ENCODE measurements around the gene MAGI1. TPM values are rescaled to one million over a fixed set of nuclear protein-coding genes. Genes with fewer than 3 reads are reported as not detected.

Gene MAGI1
- total RNA-seq, 1 donor from 2014 or later = 10.8 TPM

GRCh38 chr3:65752636-65753035, 286.1 kb downstream of the MAGI1 start:
- Mint-ChIP-seq H3K27me3 (ENCODE audit: low read depth) (no peaks in the 10 kb centered on the region), H3K9me3 (no peaks in the 10 kb centered on the region), H3K4me1 (ENCODE audit: low read depth) (no peaks in the 10 kb centered on the region), H3K36me3 (ENCODE audit: low read depth) (no peaks in the 10 kb centered on the region), H3K27ac (no peak overlapping the region), H3K4me3 (ENCODE audit: low read depth) (no peak overlapping the region)
- intact Hi-C loops (cut with micrococcal nuclease) = no loop called here
- DNase-seq (ENCODE audit: low spot score) = no peak

DNA sequence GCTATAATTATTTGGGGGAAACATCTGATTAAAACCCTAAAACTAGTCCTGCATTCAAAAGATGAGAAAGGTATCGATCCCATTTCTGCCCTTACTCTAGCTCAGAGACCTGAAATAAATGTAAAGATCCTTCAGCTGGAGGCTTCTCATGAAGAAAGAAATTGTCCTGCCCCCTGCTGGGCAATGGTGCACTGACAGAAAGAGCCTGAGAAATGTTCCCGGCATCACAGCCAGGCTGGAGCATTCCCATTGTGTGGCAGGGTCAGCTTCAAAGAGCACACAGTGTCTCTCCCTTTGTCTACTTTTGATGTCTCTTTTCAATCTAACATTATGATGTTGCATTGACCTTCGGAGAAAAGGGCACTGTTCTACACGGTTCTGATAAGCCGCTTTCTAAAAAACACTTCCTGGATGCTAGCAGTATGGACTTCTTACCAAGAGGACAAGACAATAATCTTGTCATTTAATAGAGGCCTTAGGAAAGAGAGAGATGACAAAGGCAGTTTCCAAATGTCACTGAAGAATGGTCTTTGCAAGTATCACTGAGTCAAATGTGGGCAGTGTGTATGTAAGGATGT, 287.5 kb downstream of the MAGI1 start:
- Mint-ChIP-seq H3K4me1 (ENCODE audit: low read depth) (no peaks in the 10 kb centered on the region), H3K4me3 (ENCODE audit: low read depth) (no peak overlapping the region), H3K27ac (no peak overlapping the region), H3K9me3 (no peaks in the 10 kb centered on the region), H3K36me3 (ENCODE audit: low read depth) (no peaks in the 10 kb centered on the region), H3K27me3 (ENCODE audit: low read depth) (no peaks in the 10 kb centered on the region)
- intact Hi-C loops (cut with micrococcal nuclease) = no loop called here
- no peak for DNase-seq (ENCODE audit: low spot score)

GRCh38 chr3:65749066-65749465, 289.7 kb downstream of the MAGI1 start:
- no peak overlapping the region for H3K27ac Mint-ChIP-seq
- DNase-seq (ENCODE audit: low spot score) = no peak
- no peaks in the 10 kb centered on the region for H3K36me3 Mint-ChIP-seq (ENCODE audit: low read depth)
- no peaks in the 10 kb centered on the region for H3K27me3 Mint-ChIP-seq (ENCODE audit: low read depth)
- no peaks in the 10 kb centered on the region for H3K9me3 Mint-ChIP-seq
- H3K4me1 Mint-ChIP-seq (ENCODE audit: low read depth) = no peaks in the 10 kb centered on the region
- H3K4me3 Mint-ChIP-seq (ENCODE audit: low read depth) = no peak overlapping the region
- intact Hi-C loops (cut with micrococcal nuclease) = no loop called here

GRCh38 chr3:65748326-65748725, 290.4 kb downstream of the MAGI1 start:
- Mint-ChIP-seq H3K4me3 (ENCODE audit: low read depth) (no peak overlapping the region), H3K27me3 (ENCODE audit: low read depth) (no peaks in the 10 kb centered on the region), H3K4me1 (ENCODE audit: low read depth) (no peaks in the 10 kb centered on the region), H3K27ac (no peak overlapping the region), H3K9me3 (no peaks in the 10 kb centered on the region), H3K36me3 (ENCODE audit: low read depth) (no peaks in the 10 kb centered on the region)
- no peak for DNase-seq (ENCODE audit: low spot score)
- intact Hi-C loops (cut with micrococcal nuclease) = no loop called here

GRCh38 chr3:65746848-65747247, 291.9 kb downstream of the MAGI1 start:
- intact Hi-C loops (cut with micrococcal nuclease) = no loop called here
- DNase-seq (ENCODE audit: low spot score) = no peak
- no peak overlapping the region for H3K4me3 Mint-ChIP-seq (ENCODE audit: low read depth)
- no peak overlapping the region for H3K27ac Mint-ChIP-seq
- H3K4me1 Mint-ChIP-seq (ENCODE audit: low read depth) = no peaks in the 10 kb centered on the region
- no peaks in the 10 kb centered on the region for H3K9me3 Mint-ChIP-seq
- no peaks in the 10 kb centered on the region for H3K36me3 Mint-ChIP-seq (ENCODE audit: low read depth)
- no peaks in the 10 kb centered on the region for H3K27me3 Mint-ChIP-seq (ENCODE audit: low read depth)

DNA sequence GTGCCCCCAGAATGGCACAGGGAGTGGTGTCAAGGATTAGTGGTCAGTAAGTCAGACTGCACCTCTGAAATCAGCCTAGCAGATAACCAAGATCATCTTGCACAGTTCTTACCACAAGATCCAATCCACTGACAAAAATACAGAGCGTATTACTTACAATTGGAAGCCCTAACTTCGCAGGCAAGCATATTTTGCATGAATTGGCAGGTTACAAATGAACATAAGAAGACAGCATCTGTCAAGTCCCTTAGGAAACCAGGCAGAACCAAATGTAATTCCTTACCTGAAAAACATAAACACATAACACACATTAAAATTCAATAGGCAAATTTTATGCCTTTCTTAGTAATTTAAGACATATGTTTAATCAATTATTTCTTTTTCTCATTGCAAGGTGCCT, 293.4 kb downstream of the MAGI1 start:
- Mint-ChIP-seq H3K36me3 (ENCODE audit: low read depth) (no peaks in the 10 kb centered on the region), H3K27ac (no peak overlapping the region), H3K4me1 (ENCODE audit: low read depth) (no peaks in the 10 kb centered on the region), H3K9me3 (no peaks in the 10 kb centered on the region), H3K27me3 (ENCODE audit: low read depth) (no peaks in the 10 kb centered on the region), H3K4me3 (ENCODE audit: low read depth) (no peak overlapping the region)
- no peak for DNase-seq (ENCODE audit: low spot score)
- intact Hi-C loops (cut with micrococcal nuclease) = no loop called here

- H3K36me3 Mint-ChIP-seq (ENCODE audit: low read depth) = no peaks in the 10 kb centered on the region
- no peaks in the 10 kb centered on the region for H3K9me3 Mint-ChIP-seq
- H3K27me3 Mint-ChIP-seq (ENCODE audit: low read depth) = no peaks in the 10 kb centered on the region
- no peak for DNase-seq (ENCODE audit: low spot score)
- intact Hi-C loops (cut with micrococcal nuclease) = no loop called here
- no peak overlapping the region for H3K4me3 Mint-ChIP-seq (ENCODE audit: low read depth)
- no peak overlapping the region for H3K27ac Mint-ChIP-seq
- no peaks in the 10 kb centered on the region for H3K4me1 Mint-ChIP-seq (ENCODE audit: low read depth)
These were observed 295.8 kb downstream of the MAGI1 start for GRCh38 chr3:65742914-65743313.

DNA sequence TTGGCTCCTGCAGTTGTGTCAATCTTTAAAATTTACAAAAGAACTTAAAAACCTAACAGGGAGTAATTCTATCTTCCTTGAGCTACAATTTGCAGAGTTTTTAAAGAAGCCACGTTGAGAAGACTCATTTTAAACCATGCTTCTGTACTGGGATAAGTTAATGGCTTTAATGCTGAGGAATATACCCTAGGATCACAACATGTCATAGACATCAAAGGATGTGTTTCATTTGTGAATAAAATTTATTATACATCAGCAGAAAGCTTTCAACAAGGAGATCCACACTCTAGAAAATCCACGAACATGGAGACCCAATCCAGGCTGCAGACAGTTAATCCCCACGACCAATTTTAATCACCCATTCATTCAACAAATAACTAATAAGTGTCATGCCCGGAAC, 297.2 kb downstream of the MAGI1 start:
- DNase-seq (ENCODE audit: low spot score) = no peak
- intact Hi-C loops (cut with micrococcal nuclease) = no loop called here
- H3K4me3 Mint-ChIP-seq (ENCODE audit: low read depth) = no peak overlapping the region
- H3K27me3 Mint-ChIP-seq (ENCODE audit: low read depth) = no peaks in the 10 kb centered on the region
- H3K27ac Mint-ChIP-seq = no peak overlapping the region
- no peaks in the 10 kb centered on the region for H3K36me3 Mint-ChIP-seq (ENCODE audit: low read depth)
- no peaks in the 10 kb centered on the region for H3K9me3 Mint-ChIP-seq
- no peaks in the 10 kb centered on the region for H3K4me1 Mint-ChIP-seq (ENCODE audit: low read depth)

DNA sequence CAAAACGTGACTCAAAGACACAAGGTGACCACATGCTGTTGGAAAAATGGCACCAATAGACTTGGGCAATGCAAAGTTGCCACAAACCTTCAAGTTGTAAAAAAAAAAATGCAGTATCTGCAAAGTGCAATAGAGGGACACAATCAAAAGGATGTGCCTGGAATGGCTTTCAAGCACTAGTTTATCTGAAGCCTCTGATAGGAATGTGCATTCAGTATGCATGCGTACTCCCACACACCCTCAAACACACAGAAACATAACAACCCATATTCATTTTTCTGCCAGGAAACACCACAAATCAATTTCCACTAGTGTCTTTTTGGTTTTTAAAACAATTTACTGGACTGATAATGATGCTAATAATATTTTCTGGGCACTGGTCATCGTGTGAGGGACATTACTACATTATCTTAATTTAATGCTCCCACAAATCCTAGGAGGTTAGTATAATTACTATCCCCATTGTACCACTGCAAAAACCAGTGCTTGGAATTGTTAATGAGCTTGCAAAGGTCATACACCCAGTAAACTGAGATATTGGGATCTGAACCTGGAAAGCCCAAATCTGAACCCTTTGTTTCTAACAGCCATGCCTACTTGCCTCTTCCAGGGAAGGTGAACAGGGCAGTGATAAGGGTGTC, 298.7 kb downstream of the MAGI1 start:
- H3K27me3 Mint-ChIP-seq (ENCODE audit: low read depth) = no peaks in the 10 kb centered on the region
- H3K4me1 Mint-ChIP-seq (ENCODE audit: low read depth) = no peaks in the 10 kb centered on the region
- intact Hi-C loops (cut with micrococcal nuclease) = loop anchor here (10.0 kb wide), 1 partner anchor 1205 kb away; no protein-coding TSS in a partner anchor
- H3K4me3 Mint-ChIP-seq (ENCODE audit: low read depth) = no peak overlapping the region
- H3K9me3 Mint-ChIP-seq = no peaks in the 10 kb centered on the region
- no peak for DNase-seq (ENCODE audit: low spot score)
- H3K36me3 Mint-ChIP-seq (ENCODE audit: low read depth) = no peaks in the 10 kb centered on the region
- no peak overlapping the region for H3K27ac Mint-ChIP-seq

DNA sequence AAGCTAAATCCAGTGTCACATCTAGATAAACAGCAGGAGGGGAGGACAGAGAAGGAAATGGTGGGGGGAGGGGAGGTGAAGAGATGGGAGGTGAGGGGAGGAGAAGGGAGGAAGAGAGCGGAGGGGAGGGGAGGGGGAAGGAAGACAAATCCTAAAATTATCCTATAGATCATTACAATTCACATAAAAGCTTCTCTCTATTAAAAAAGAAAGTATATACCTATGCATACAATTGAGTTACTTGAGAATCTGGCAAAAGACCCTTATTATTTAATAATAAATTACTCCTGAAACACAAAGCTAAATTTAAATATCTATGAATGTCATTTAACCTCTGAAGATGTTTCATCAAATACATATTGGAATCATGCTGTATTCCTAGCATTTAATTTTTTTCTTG, 303.9 kb downstream of the MAGI1 start:
- Mint-ChIP-seq H3K4me3 (ENCODE audit: low read depth) (no peak overlapping the region), H3K27me3 (ENCODE audit: low read depth) (no peaks in the 10 kb centered on the region), H3K9me3 (no peaks in the 10 kb centered on the region), H3K27ac (no peak overlapping the region), H3K4me1 (ENCODE audit: low read depth) (no peaks in the 10 kb centered on the region), H3K36me3 (ENCODE audit: low read depth) (no peaks in the 10 kb centered on the region)
- no peak for DNase-seq (ENCODE audit: low spot score)
- intact Hi-C loops (cut with micrococcal nuclease) = loop anchor here (10.0 kb wide), 1 partner anchor 1200 kb away; no protein-coding TSS in a partner anchor

DNA sequence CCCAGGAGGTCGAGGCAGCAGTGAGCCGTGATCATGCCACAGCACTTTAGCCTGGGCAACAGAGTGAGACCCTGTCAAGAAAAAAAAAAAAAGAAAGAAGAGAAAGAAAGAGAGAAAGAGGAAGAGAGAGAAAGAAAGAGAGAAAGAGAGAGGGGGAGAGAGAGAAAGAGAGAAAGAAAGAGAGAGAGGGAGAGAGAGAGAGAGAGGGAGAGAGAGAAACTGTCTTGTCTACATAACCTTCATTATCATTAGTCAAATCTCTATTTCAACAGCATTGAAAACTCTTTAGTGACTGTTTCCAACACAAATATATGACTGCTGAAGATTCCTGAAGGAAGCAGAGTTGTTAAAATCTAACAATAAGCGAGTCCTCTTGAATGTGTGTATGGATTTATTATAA, 304.3 kb downstream of the MAGI1 start:
- Mint-ChIP-seq H3K36me3 (ENCODE audit: low read depth) (no peaks in the 10 kb centered on the region), H3K27me3 (ENCODE audit: low read depth) (no peaks in the 10 kb centered on the region), H3K9me3 (no peaks in the 10 kb centered on the region), H3K27ac (no peak overlapping the region), H3K4me1 (ENCODE audit: low read depth) (no peaks in the 10 kb centered on the region), H3K4me3 (ENCODE audit: low read depth) (no peak overlapping the region)
- no peak for DNase-seq (ENCODE audit: low spot score)
- intact Hi-C loops (cut with micrococcal nuclease) = loop anchor here (10.0 kb wide), 1 partner anchor 1200 kb away; no protein-coding TSS in a partner anchor

DNA sequence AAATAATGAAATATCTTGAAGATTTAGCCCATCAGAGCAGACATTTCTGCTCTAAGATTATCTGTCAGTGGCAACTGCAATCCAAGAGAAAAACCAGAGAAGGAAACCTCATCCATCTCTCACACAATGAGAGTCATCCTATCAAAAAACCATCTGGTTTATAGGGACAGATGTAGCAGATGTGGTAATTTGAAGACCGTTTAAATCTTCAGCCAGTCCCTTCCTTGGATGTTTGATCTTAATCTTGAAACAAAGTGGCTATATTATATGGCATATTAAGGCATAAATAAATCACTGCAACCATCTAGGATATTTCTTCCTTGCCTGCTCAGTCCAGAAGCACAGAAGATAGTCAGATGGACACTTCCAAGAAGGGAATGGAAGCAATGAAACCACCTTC, 305.3 kb downstream of the MAGI1 start:
- Mint-ChIP-seq H3K27ac (no peak overlapping the region), H3K4me3 (ENCODE audit: low read depth) (no peak overlapping the region), H3K4me1 (ENCODE audit: low read depth) (no peaks in the 10 kb centered on the region), H3K9me3 (no peaks in the 10 kb centered on the region), H3K27me3 (ENCODE audit: low read depth) (no peaks in the 10 kb centered on the region), H3K36me3 (ENCODE audit: low read depth) (no peaks in the 10 kb centered on the region)
- intact Hi-C loops (cut with micrococcal nuclease) = loop anchor here (10.0 kb wide), 1 partner anchor 1199 kb away; no protein-coding TSS in a partner anchor
- DNase-seq (ENCODE audit: low spot score) = no peak

DNA sequence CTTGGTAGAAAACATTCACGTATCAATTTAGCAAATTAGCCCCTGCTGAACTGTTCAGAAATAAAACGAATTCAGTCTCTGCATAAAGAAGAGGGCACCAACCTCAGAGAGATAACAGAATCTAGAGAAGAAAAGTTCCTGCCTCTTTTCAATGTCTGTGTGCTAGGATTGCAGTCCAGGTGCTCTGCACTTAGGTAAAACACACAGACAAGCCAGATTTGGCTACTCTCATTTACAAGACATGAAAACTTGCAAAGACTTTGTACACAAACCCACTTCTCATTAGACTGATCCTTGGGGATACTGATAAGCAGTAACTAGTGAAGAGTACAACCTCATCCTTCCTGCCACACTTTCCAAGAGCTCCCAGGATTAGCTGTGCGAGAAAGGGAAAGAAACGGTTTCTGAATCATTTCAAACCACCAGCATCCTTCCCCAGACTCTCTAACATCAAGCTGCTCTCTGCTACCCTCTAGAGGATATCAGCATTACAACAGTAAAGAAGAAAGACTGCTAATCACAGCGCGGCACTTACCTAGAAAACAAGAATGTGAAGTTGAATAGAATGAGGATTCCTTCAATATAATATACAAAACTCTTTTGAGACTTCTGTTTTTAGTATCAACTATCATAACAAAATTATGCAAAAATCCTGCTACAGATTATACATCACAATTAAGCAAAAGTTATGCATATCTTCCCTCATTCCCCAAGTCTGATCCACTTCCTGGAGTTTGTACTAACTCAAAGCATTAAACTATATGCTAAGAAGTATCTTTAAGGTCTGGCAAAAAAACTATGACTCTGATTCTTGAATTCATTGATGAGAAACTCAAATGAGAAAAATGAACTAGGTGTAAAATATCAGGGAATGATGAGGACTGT, 306.4 kb downstream of the MAGI1 start:
- Mint-ChIP-seq H3K27ac (no peak overlapping the region), H3K36me3 (ENCODE audit: low read depth) (no peaks in the 10 kb centered on the region), H3K4me1 (ENCODE audit: low read depth) (no peaks in the 10 kb centered on the region), H3K27me3 (ENCODE audit: low read depth) (no peaks in the 10 kb centered on the region), H3K9me3 (no peaks in the 10 kb centered on the region), H3K4me3 (ENCODE audit: low read depth) (no peak overlapping the region)
- no peak for DNase-seq (ENCODE audit: low spot score)
- intact Hi-C loops (cut with micrococcal nuclease) = loop anchor here (10.0 kb wide), 1 partner anchor 1197 kb away; no protein-coding TSS in a partner anchor
